GM19099 (cell line): ENCODE measurements around the gene NCDN.

Experiments used
- POLR2A ChIP-seq: IDR thresholded peaks from 3 replicates; pipeline ENCODE4 v1.6.1; 2011; ENCODE audit warnings: low read depth; ENCODE audit not compliant: insufficient read length; ENCODE audit errors: extremely low read depth

Gene NCDN

GRCh38 chr1:35561972-35562680, 4.5 kb downstream of the NCDN start:
- no peak for TF ChIP-seq POLR2A

GRCh38 chr1:35563166-35563565, 5.6 kb downstream of the NCDN start:
- no peak for TF ChIP-seq POLR2A

DNA sequence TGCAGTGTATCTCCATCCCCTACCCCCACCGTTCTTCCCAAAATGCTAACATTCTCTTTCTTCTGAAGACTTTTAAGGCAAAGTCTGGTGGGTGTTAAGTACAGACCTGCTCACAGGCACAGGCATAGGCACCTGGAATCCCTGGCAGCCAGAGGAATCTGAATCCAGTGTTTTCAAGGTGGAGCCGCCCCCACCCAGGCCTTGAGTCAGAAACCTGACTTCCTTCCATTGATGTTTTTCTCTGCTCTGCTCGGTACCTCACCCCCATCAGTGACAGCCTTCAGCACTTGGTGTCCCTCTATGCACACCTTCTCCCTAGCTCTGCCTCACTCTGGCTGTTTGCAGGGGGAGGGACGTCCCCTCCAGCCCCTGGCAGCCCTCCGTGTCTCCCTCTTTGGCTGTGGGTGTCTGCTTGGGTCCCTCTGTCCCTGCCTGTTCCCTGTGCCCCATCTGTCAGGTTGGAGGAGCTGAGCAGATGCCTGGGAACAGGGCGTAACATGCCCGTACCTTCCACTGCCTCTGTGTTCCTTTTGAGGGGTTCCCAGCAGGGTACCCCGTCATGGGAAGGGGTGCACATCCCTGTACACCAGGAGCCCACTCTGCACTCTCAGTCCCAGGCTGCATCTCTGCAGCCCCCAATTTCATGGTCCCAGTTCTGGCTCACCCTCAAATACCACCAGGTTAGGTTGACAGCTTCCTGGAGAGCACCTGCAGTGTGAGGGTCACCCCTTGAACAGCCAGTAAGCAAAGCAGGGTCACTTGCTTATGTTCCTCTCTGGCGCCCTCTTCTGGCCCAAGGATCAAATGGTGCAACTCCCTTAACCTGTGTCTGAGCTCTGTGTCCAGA, 6.7 kb downstream of the NCDN start:
- no peak for TF ChIP-seq POLR2A

DNA sequence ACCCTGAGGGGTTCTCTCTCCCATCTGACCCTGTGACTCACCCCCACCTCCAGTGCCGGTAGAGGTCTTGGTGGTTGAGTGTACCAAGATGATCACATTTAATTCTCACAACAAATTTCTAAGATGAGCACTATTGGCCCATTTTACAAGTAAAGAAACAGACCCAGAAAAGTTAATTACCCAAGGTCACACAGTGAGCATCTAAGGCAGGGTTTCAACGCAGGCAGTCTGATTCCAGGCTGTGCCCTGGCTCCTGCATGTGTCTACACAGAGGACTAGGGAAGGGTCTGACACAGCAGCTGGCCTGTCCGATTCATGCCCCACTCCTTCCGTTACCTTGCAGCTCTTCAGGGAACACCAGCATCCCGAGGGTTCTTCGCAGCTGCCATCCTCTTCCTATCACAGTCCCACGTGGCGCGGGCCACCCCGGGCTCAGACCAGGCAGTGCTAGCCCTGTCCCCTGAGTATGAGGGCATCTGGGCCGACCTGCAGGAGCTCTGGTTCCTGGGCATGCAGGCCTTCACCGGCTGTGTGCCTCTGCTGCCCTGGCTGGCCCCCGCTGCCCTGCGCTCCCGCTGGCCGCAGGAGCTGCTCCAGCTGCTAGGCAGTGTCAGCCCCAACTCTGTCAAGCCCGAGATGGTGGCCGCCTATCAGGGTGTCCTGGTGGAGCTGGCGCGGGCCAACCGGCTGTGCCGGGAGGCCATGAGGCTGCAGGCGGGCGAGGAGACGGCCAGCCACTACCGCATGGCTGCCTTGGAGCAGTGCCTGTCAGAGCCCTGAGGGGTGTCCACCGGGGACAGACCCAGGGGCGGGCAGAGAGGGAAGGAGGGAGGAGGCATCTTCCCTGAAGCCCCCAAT, 7.5 kb downstream of the NCDN start:
- no peak for TF ChIP-seq POLR2A

GRCh38 chr1:35565742-35566133, 8.1 kb downstream of the NCDN start:
- no peak for TF ChIP-seq POLR2A

DNA sequence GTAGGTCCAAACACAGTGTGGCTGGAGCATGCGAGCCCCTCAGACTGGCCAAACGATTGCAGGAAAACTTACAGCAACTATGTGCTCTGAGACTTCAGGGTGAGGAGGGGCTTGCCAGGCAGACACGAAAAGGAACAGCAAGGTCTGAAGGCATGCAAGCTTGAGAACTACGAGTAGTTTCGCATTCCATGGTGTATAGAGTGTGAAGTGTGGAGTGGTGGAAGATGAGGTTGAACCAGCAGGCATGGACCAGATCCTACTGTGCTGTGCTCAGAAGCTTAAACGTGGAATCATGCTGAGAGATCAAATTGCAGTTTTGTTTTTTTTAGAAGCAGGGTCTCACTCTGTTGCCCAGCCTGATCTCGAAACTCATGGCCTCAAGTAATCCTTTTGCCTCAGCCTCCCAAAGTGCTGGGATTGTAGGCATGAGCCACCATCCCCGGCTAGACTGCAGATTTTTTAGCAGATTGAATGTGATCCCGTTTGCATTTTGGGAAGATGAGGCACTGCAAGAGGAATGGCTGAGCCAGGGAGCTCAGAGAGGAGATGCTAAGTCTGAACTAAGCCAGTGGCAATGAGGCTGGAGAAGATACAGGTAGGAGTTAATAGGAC, 10.5 kb downstream of the NCDN start:
- TF ChIP-seq POLR2A, result no peak

DNA sequence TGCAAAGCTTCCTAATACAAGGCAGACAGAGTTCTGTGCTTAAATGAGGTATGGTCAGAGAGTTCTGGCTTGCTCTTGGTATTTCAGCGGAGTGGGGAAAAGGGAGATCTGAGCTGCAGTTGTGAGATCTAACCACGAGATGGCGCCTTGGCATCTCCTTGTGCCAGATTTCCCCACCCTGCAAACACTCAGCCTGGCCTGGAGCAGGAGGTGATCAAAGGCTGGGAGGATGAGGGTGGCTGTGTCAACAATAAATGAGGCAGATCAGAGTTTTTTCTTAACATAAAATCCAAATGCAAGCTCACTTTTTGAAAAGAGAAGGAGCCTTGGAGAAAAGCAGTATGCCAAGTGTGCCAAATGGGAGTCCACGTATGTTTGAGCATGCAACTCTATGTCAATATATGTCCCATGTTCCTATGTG, 11.4 kb downstream of the NCDN start:
- TF ChIP-seq POLR2A, result no peak

GRCh38 chr1:35569936-35570335, 12.3 kb downstream of the NCDN start:
- TF ChIP-seq POLR2A, result no peak

DNA sequence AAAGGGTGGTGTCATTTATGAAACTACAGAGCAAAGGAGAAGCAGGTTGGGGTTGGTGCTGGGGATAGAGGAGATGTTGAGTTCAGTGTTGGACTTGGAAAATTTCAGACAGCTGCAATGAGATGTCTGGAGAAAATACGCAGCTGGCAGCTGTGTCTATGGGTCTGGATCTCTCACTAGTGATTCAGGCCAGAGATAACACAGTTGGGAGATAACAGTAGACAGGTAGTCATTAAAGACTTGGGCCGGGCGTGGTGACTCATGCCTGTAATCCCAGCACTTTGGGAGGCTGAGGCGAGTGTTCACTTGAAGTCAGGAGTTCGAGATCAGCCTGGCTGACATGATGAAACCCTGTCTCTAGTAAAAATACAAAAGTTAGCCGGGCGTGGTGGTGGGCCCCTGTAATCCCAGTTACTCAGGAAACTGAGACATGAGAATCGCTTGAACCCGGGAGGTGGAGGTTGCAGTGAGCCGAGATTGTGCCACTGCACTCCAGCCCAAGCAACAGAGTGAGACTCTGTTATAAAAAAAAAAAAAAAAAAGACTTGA, 13.1 kb downstream of the NCDN start:
- no peak for TF ChIP-seq POLR2A

DNA sequence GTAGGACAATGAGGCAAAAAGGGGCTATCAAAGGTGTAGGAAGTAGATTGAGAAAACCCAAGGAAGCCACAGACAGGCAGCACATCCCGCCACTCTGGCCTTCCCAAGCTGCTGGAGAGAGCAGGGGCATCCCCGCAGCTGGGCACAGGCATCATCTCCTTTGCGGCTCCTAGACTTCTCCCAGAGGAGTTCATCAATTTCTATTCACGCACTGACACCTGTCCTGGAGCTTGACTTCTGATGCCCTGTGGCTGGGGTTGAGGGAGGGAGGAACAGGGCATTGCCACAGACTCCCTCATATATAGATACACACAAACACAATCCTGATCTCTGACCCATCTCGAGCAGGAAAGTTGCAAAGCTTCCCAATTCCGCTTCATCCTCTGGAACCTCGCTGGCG, 13.7 kb downstream of the NCDN start:
- no peak for TF ChIP-seq POLR2A

DNA sequence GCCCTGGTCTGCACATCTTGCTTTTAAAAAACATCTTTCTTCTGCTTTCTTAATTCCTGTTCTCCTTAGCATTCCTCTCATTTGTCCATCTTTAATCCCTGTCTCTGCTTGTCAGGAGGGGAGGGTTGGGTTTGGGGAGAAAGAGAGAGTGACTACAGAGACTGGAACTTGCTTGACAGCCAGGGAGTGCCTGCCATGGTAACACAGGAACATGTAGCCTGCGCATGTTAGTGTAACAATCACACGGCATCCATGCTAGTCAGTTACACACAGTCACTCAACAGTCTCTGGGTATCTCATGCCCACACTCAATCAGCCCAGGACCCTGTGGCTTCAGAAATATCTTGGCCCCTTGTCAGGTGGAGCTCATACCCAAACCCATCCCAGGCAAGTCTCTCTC, 14.7 kb downstream of the NCDN start:
- no peak for TF ChIP-seq POLR2A

- TF ChIP-seq POLR2A, result no peak
Measured at GRCh38 chr1:35573198-35574124, 15.9 kb downstream of the NCDN start, which contains the start of gene TFAP2E. Gene TFAP2E, plus strand, starts transcription at chr1:35573314. Its CDS starts 264 bp downstream, at chr1:35573578.

DNA sequence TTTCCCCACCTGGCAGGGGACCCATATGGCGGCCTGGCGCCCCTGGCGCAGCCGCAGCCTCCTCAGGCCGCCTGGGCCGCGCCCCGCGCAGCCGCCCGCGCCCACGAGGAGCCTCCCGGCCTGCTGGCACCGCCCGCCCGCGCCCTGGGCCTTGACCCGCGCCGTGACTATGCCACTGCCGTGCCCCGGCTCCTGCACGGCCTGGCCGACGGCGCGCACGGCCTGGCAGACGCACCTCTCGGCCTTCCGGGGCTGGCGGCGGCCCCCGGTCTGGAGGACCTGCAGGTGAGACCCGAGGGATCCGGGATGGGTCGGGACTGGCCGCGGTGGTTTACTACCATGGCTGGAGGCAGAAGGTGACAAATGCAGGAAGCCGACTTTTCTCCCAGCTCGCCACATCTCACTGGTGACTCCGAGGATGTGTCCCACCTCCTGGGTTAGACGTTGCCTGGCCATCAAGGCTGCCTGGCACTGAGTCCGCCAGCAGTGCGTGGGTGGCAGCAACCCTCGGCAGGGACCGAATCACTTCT, 16.6 kb downstream of the NCDN start:
- TF ChIP-seq POLR2A, result no peak
